A204.1 (cell line): ENCODE measurements around the gene USP7.
"Not testable (repeated sequence)": the region's sequence is repeated elsewhere in the genome, so short reads cannot be mapped to it uniquely, and the experiment has no call there.

Source experiments
- FAIRE-seq: peaks from 2 replicates; lab custom pipeline; 2012; peaks lifted over from hg19 to GRCh38; lab: Jason Lieb, UNC

Gene USP7

DNA sequence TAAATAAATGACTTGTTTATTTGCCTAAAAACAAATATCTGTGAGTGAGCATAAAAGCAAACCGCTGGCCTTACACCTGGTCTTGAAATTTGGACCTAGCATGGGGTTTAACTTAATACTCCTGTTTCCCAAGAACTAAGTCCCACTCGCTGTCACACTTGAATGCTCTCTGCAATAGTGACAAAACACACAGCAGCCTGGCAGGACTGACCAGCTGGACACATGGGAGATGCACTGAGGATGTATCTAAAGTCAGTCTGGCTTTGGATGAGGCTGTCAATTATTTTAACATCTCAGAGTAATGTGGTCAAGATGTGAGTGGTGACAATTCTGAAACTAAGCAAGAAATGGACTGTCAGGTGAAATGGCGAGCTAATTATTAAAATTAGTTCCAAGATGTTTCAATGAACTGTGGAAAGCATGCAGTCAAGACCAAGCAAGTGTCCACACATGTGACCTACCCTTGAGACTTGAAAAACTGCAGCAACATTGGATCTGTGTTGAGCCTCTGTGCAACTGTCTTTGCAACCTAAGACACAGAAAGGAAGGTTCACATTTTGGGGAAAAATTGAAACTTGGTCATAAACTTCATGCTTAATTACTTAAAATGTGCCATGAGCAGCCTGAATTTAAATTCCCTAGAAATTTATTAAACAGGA lies 64.9 kb downstream of the USP7 start:
- FAIRE-seq = no peak

DNA sequence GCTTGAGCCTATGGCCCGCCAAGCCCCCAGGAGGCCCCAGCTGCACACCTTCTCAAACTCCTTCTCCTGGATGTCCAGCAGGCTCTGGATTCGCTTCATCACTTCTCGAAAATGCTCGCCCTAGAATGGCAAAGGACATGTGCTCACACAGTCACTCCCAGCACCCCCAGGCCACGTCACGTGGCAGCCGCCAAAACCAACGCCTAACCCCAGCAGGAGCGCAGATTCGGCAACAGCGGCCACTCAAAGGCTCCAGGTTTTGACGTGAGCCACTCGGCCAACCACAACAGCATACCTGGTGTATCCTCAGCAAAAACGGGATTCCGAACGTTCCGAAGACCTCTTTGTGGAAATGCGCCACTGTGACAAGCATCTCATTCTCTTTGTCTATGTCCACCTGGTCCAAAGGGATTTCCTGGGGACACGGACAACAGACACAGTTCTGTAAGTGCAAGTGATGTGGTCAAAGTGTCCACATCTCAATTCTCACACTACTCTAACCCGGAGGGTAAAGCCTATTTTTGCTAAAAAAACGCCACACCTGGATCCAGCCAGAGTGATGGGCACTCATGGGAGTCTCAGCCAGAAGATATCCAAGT lies 68.9 kb downstream of the USP7 start:
- FAIRE-seq = no peak

DNA sequence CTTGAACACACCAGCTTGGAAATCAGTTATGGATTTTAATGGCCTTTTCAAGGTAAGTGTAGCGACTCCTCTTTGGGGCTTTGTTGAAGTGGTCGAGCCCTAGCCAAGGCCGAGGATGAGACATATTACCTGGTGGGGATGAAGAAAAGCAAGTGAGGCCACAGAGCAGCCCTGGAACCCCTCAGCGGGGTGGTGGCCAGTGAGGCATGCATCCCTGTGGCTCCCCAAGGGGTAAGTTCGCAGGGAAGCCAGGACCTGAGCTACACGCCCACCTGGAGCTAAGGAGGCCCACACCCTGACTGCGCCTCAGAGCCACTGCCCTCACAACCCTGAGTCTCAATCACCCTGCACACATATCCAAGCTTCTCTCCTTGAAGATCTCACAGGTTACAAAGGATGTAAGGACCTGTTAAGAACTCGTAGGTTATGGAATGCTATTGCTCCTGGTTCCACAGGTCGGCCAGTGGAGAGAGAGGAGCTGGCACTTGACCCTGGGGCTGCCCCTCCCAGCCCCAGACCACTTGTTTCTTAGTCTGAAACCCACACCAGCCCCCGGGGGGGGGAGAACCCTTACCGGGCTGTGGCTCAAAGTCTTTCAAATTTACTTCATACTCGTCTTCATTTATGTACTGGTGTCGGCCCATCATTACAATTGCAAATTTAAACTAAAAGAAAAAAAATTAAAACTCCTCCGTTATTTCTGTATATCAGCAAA lies 69.6 kb downstream of the USP7 start:
- no peak for FAIRE-seq

GRCh38 chr16:8893426-8893825 lies 70.3 kb downstream of the USP7 start:
- no peak for FAIRE-seq

- FAIRE-seq = no peak
These were observed 71.6 kb downstream of the USP7 start for GRCh38 chr16:8892101-8892575.

DNA sequence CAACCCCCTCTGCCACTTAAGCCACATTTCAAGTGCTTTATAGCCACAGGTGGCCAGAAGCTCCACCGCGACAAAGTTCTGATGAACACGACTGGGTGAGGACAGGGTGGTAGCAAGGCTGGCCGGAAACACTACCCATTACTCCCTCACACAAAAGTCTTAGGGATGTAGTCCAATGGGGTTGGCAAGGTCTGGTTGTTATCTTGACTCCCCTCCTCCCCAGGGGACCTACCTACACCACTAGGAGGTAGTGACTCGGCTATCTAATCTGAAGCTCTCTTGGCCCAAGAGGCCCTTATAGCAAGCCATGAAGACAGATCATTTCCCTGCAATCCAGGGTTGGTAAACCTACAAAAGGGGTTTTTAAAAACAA lies 73.2 kb downstream of the USP7 start:
- no peak for FAIRE-seq

- no peak for FAIRE-seq
These were observed 73.7 kb downstream of the USP7 start for GRCh38 chr16:8889893-8890548.

DNA sequence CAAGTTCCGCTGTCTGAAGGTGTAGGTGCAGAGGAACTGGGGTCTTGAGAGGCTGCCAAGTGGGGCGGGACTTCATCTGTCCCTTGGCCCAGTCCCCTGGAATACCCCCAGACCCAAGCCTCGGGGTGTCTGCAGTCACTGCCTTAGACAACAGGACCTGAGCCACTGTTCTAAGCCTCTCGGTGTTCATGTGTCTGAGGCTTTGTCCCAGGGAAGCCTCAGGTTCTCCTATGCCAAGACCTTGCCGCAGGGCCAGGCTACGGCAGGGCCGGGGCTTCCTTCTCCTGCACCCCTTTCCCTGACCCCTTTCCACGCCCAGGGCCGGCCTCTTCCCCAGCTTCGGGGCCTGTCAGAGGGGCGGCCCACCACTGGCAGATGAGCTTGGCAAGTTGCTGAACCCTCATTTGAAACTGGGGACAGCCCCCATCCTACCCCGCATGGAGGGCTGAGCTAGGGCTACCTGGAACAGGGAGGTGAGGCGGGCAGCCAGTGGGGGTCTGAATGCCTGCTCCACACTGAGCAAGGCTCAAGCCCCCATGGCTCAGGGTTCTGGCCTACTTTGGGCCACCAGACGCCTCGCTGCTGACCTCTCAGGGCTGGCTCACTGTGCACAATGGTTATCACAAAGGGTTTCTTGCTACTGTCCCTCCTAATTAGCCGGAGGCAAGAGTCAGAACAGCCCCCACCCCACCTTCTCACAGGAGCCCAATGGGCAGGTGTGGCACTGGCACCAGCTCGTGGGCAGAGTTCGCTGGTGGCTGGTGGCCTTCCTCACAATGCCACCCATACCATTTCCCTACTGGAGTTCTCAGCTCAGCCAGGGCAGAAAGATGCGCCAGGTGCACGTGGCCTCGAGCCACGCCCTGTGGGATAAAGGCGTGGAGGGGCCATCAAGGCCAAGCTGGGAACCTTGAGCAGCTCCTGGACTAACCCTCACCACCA lies 74.5 kb downstream of the USP7 start:
- FAIRE-seq = no peak

- no peak for FAIRE-seq
These were observed 75.7 kb downstream of the USP7 start for GRCh38 chr16:8887952-8888560.

DNA sequence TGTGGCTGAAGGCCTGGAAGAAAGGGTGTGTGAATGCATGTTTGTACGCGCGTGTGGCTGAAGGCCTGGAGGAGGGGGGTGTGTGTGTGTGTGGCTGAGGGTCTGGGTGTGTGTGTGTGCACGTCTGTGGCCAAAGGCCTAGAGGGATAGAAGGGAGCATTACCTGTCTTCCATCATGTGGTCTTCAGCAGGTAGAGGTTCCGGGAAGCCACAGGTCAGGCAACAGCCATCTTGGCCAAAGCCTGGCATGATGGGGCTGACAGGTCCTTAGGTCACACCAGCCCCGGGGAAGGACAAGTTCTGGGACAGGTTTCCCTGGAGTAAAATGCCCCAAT lies 76.3 kb downstream of the USP7 start:
- FAIRE-seq = no peak

GRCh38 chr16:8886593-8887430 lies 76.9 kb downstream of the USP7 start:
- no peak for FAIRE-seq

DNA sequence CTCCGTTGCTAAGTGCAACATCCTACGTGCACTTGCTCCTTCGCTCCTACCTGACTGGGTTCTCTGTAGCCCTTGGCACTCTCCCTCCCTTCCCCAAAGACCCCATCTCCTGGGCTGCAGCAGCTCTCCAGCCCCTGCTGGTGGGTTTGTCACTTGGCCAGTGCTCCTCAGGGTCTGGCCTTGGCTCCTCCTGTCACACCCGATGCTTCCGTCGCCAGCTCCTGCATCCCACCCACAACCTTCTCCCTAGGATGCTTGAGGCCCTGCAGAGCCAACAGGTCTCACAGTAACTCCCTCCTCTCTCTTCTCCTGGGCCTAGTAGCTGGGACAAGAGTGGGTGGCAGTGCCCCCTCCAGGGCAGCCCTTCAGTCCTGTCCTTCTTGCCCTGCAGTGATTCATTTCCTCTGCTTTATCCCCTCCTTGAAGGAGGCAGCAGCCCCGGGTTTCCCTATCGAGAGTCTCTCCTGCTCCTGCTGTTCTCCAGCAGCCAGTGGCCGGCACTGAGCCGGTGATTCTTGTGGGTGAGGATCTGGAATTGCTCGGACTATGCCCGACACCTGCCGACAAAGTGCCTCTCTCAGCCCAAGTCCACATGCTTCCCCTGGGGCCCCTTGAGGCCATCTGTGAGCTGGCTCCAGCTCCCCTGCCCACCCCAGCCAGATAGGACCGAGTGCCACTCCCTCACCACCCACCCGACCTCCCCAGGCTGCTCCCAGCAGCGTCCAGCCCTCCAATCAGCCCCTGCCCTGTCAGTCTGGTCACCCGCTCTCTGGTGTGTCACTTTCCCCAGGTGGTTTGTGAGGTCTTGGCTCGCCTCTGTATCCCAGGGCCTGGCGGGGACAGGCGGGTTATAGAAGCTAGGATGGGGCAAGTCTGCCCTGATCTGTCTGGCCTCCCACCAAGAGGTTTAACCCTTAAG lies 77.8 kb downstream of the USP7 start:
- FAIRE-seq = no peak

- FAIRE-seq = no peak
These were observed 80.9 kb downstream of the USP7 start for GRCh38 chr16:8882725-8883377.

GRCh38 chr16:8882041-8882617 lies 81.6 kb downstream of the USP7 start, which contains the start of gene LITAFD:
Gene LITAFD, plus strand, starts transcription at chr16:8882351. Its CDS starts 2,005 bp downstream, at chr16:8884356.
- FAIRE-seq = no peak

- FAIRE-seq = no peak
These were observed 82.7 kb downstream of the USP7 start for GRCh38 chr16:8880839-8881510.

DNA sequence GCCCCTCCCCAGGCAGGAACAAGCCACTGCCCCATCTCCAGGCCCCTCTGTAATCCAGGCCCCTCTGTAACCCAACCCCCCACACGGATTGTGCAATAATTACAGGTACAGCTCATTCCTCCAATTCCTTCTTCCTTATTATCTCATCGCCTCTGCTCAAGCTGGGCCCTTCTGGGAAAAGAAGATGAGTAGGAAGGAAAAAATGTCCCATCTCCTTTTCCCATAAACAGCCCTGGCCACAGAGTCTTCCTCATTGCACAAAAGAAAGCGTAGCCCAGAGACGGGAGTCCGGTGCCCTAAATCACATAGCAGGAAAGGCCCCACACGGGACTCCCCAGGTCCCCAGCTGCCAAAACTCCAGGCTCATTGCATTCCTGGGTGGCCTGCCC lies 85.2 kb downstream of the USP7 start:
- no peak for FAIRE-seq

DNA sequence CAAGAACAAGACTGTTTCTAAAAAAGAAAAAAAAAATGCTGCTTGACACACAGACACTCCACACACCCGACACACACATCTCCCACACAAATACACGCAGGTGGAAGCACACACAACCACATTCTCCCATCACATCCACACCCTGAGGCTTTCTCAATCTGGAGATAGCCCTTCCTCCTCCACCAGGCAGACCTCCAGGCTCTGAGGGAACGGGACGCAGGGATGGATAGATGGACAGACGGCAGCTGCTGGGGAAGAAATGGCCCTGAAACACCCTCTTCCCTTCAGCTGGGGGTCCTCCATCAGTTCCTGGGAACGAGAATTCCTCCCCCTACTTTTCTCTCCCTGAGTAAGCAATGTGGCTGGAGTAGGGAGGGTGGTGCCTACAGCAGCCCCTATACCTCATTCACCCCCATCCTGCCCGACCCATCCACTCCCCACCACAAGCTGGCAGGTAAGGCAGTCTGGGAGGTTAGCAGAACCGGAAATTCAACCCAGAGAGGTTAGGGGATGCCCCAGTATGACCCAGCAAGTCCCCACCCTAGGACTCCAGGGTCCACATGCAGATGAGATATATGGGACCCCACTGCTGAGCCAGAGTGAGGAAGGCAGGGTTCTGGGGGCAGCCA lies 85.7 kb downstream of the USP7 start:
- FAIRE-seq = no peak

GRCh38 chr16:8875317-8875716 lies 88.4 kb downstream of the USP7 start:
- FAIRE-seq = not testable (repeated sequence)
